GM19351 (cell line): ENCODE measurements around the gene PILRA.
"Not testable (repeated sequence)": the region's sequence is repeated elsewhere in the genome, so short reads cannot be mapped to it uniquely, and the experiment has no call there.

ENCODE experiments used
- ATAC-seq: cut with Tn5 transposase; IDR thresholded peaks from one replicate; pipeline ENCODE4 v1.9.1; 2021; ENCODE audit warnings: mild to moderate bottlenecking, moderate library complexity; ENCODE audit not compliant: unreplicated experiment

Gene PILRA

GRCh38 chr7:100357131-100357561 lies 16.1 kb upstream of the PILRA start:
- no peak for ATAC-seq

GRCh38 chr7:100358027-100358856 lies 15.0 kb upstream of the PILRA start, which contains the start of gene PILRB:
Gene PILRB, plus strand, starts transcription at chr7:100358117. Its CDS starts 186 bp downstream, at chr7:100358303.
- no peak for ATAC-seq

- ATAC-seq = no peak
Observed at GRCh38 chr7:100358857-100359212, 14.5 kb upstream of the PILRA start.

GRCh38 chr7:100360135-100360854 lies 13.0 kb upstream of the PILRA start:
- no peak for ATAC-seq

- ATAC-seq = no peak
Observed at GRCh38 chr7:100363098-100363497, 10.2 kb upstream of the PILRA start.

- ATAC-seq = not testable (repeated sequence)
Observed at GRCh38 chr7:100363797-100364196, 9.5 kb upstream of the PILRA start.

GRCh38 chr7:100364480-100364879 lies 8.8 kb upstream of the PILRA start:
- no peak for ATAC-seq

GRCh38 chr7:100365998-100366367 lies 7.3 kb upstream of the PILRA start:
- ATAC-seq = not testable (repeated sequence)

- no peak for ATAC-seq
Observed at GRCh38 chr7:100366411-100367250, 6.7 kb upstream of the PILRA start.

- no peak for ATAC-seq
Observed at GRCh38 chr7:100367251-100367620, 6.1 kb upstream of the PILRA start.

- no peak for ATAC-seq
Observed at GRCh38 chr7:100367676-100368613, 5.3 kb upstream of the PILRA start.

GRCh38 chr7:100369105-100369504 lies 4.2 kb upstream of the PILRA start:
- peak; percentile 65 for ATAC-seq

GRCh38 chr7:100370303-100370702 lies 3.0 kb upstream of the PILRA start:
- ATAC-seq = no peak

- no peak for ATAC-seq
Observed at GRCh38 chr7:100370746-100371145, 2.5 kb upstream of the PILRA start.

GRCh38 chr7:100371561-100372171 lies 1.6 kb upstream of the PILRA start:
- no peak for ATAC-seq

- ATAC-seq = no peak
Observed at GRCh38 chr7:100372256-100372655, 1.0 kb upstream of the PILRA start.

GRCh38 chr7:100372694-100373093 lies 593 bp upstream of the PILRA start:
- ATAC-seq = no peak

GRCh38 chr7:100373870-100374598 lies 747 bp downstream of the PILRA start:
- ATAC-seq = not testable (repeated sequence)

- ATAC-seq = no peak
Observed at GRCh38 chr7:100374601-100375000, 1.3 kb downstream of the PILRA start.
